ENCODE data around the gene TOX2. TPM values are rescaled to one million over a fixed set of nuclear protein-coding genes. Genes with fewer than 3 reads are reported as not detected.

The TOX2 gene
- total and polyA plus RNA-seq, 4 experiments from 2014 or later = 0.22 to 1.1 (median 0.49) TPM

DNA sequence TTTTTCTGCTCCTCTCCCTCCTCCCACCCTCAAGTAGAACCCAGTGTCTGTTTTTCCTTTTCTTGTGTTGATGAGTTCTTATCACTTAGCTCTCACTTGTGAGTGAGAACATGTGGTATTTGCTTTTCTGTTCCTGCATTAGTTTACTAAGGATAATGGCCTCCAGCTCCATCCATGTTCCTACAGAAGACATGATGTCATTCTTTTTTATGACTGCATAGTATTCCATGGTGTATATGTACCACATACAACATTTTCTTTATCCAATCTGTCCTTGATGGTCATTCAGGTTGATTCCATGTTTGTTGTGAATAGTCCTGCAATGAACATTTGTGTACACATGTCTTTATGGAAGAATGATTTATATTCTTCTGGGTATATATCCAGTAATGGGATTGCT is 81.0 kb downstream of the TOX2 start:
- Mint-ChIP-seq H3K36me3 (no peaks in the 10 kb centered on the region), H3K27ac (no peak overlapping the region), H3K4me1 (peaks cover 0 to 6% (median 3%) of the 10 kb centered on the region in 4 donors), H3K9me3 (peaks cover 0 to 4% (median 0%) of the 10 kb centered on the region in 8 donors), H3K27me3 (peaks cover 0 to 2% of the 10 kb centered on the region in 2 donors), H3K4me3 (no peak overlapping the region)
- Histone ChIP-seq H3K9me3 (ENCODE audit: control insufficient read depth in 1 of 2, low read length in 2 of 2) (no peaks in the 10 kb centered on the region), H3K4me1 (ENCODE audit: insufficient read depth, low read length) (no peaks in the 10 kb centered on the region), H3K27ac (ENCODE audit: low read depth, low read length) (no peak overlapping the region), H3K36me3 (ENCODE audit: insufficient read depth, low read length) (no peaks in the 10 kb centered on the region), H3K27me3 (ENCODE audit: insufficient read depth, low read length) (no peaks in the 10 kb centered on the region), H3K4me3 (ENCODE audit: low read length in 2 of 2) (no peak overlapping the region)
- intact Hi-C loops (cut with micrococcal nuclease) = no loop called here
- ChIA-PET POLR2A (ENCODE audit: partially characterized antibody) (no interaction called here), CTCF (ENCODE audit: partially characterized antibody) (interaction anchor here (1.3 kb wide), 1 partner anchor 17 kb away, joined by 3 read pairs; no protein-coding TSS in a partner anchor)
- DNase-seq = no peak

DNA sequence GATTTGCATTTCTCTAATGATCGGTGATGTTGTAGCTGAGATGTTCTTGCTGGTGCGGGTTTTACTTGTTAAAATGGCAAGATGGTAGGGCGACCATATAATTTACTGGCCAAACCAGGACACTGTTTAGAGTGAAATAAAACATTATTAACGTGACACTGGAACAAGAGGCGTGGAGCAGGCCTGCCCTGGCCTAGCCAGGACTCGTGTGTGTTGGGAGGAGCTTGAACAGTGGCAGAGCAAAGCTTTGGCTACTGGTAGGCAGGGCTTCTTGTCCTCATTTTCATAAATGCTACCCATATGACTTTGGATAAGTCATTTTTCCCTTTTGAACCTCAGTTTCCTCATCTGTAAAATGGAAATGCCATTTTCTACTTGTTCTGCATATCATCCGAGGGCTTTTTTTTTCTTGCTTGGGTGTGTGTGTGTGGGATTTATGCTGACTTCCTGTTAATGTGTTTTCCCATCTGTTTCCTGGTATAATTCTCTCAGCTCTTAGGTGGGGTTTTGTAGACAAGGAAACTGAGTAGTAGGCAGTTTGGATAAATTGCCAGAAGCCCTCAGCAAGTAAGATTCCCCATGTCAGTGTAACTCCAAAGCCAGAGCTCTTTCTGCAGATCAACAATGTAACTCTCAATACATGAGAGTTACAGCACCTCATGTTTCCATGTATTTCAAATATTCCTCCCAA is 81.7 kb downstream of the TOX2 start:
- H3K27me3 ChIP-seq (ENCODE audit: insufficient read depth, low read length) = no peaks in the 10 kb centered on the region
- peaks cover 0 to 2% of the 10 kb centered on the region in 2 donors for H3K27me3 Mint-ChIP-seq
- DNase-seq = no peak
- no peaks in the 10 kb centered on the region for H3K36me3 ChIP-seq (ENCODE audit: insufficient read depth, low read length)
- peaks cover 0 to 4% (median 0%) of the 10 kb centered on the region in 8 donors for H3K9me3 Mint-ChIP-seq
- H3K27ac Mint-ChIP-seq = no peak overlapping the region
- no peaks in the 10 kb centered on the region for H3K36me3 Mint-ChIP-seq
- H3K4me1 Mint-ChIP-seq = peaks cover 0 to 6% (median 3%) of the 10 kb centered on the region in 4 donors
- ChIA-PET POLR2A (ENCODE audit: partially characterized antibody) (no interaction called here), CTCF (ENCODE audit: partially characterized antibody) (interaction anchor here (0.6 to 1.3 kb wide), 2 partner anchors 17 to 18 kb away, joined by 3 read pairs; no protein-coding TSS in a partner anchor)
- H3K4me3 Mint-ChIP-seq = no peak overlapping the region
- intact Hi-C loops (cut with micrococcal nuclease) = no loop called here
- no peaks in the 10 kb centered on the region for H3K4me1 ChIP-seq (ENCODE audit: insufficient read depth, low read length)
- H3K4me3 ChIP-seq (ENCODE audit: low read length in 2 of 2) = no peak overlapping the region
- H3K9me3 ChIP-seq (ENCODE audit: control insufficient read depth in 1 of 2, low read length in 2 of 2) = no peaks in the 10 kb centered on the region
- no peak overlapping the region for H3K27ac ChIP-seq (ENCODE audit: low read depth, low read length)

DNA sequence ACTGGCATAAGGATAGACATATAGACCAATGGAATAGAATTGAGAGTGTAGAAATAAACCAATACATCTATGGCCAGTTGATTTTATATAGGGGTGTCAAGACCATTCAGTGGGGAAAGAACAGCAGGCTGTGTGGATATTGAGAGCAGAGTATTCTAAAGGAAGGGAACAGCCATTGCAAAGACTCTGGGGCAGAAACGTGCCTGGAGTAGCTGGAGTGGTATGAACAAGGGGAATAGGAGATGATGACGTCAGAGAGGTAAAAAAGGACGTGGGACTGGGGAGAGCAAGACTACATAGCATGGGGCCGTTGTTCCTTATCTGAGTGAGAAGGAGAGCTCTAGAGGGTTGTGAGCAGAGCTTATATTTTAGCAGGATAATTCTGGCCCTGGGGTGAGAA is 85.2 kb downstream of the TOX2 start:
- ChIA-PET POLR2A (ENCODE audit: partially characterized antibody) (no interaction called here), CTCF (ENCODE audit: partially characterized antibody) (interaction anchor here (0.6 kb wide), 1 partner anchor 71 kb away, joined by 3 read pairs; no protein-coding TSS in a partner anchor)
- Mint-ChIP-seq H3K4me3 (no peak overlapping the region), H3K9me3 (peaks cover 0 to 7% (median 0%) of the 10 kb centered on the region in 8 donors), H3K4me1 (peaks cover 0 to 12% (median 4%) of the 10 kb centered on the region in 4 donors), H3K27ac (no peak overlapping the region), H3K36me3 (no peaks in the 10 kb centered on the region), H3K27me3 (peaks cover 12 to 18% of the 10 kb centered on the region in 2 donors)
- H3K4me1 ChIP-seq (ENCODE audit: insufficient read depth, low read length) = no peaks in the 10 kb centered on the region
- intact Hi-C loops (cut with micrococcal nuclease) = no loop called here
- no peaks in the 10 kb centered on the region for H3K27me3 ChIP-seq (ENCODE audit: insufficient read depth, low read length)
- H3K36me3 ChIP-seq (ENCODE audit: insufficient read depth, low read length) = no peaks in the 10 kb centered on the region
- no peak for DNase-seq
- H3K4me3 ChIP-seq (ENCODE audit: low read length in 2 of 2) = no peak overlapping the region
- H3K27ac ChIP-seq (ENCODE audit: low read depth, low read length) = no peak overlapping the region
- H3K9me3 ChIP-seq (ENCODE audit: control insufficient read depth in 1 of 2, low read length in 2 of 2) = no peaks in the 10 kb centered on the region

DNA sequence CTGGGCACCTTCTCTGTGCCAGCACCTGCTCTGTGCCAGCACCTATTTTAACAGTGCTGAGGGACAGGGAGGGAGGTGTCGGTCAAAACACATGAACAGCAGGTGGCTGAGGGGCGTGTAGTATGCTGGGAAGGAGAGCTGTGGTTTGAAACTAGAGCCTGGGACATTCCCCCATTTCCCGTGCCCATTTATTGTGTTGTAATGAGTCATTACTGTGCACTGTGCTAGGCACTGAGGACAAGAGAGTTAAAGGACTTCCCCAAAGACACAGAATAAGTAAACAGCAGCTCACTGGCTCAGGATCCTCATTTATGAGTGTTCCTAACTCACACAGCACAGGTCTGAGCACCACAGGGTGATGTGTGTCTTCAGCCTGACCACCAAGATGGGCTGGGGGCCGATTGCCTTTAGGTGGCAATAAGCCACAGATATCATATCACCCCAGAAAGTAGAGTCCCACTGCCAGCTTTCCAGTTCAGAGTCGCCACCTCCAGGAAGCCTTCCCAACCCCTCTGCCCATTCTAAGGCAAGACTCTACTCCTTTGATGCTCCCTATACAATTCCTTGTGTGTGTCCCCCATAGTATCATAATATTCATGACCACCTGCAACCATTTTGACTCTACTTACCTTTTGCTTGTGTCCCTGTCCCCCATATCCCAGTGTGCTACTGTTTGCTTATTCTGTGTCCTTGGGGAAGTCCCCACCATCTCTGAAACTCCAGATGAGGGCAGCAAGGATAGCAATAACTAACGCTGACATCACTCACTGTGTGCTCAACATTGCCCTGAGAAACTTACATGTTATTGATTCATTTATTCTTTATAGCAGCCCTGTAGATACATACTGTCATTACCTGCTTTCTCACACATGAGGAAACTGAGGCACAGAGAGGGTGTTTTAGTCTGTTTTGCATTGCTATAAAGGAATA is 87.3 kb downstream of the TOX2 start:
- ChIA-PET POLR2A (ENCODE audit: partially characterized antibody) (no interaction called here), CTCF (ENCODE audit: partially characterized antibody) (no interaction called here)
- no peaks in the 10 kb centered on the region for H3K4me1 ChIP-seq (ENCODE audit: insufficient read depth, low read length)
- no peaks in the 10 kb centered on the region for H3K36me3 ChIP-seq (ENCODE audit: insufficient read depth, low read length)
- no peak overlapping the region for H3K27ac Mint-ChIP-seq
- no peak overlapping the region for H3K4me3 ChIP-seq (ENCODE audit: low read length in 2 of 2)
- no peak for DNase-seq
- H3K27me3 ChIP-seq (ENCODE audit: insufficient read depth, low read length) = no peaks in the 10 kb centered on the region
- intact Hi-C loops (cut with micrococcal nuclease) = no loop called here
- H3K9me3 Mint-ChIP-seq = peaks cover 0 to 4% (median 0%) of the 10 kb centered on the region in 8 donors
- H3K36me3 Mint-ChIP-seq = no peaks in the 10 kb centered on the region
- H3K4me1 Mint-ChIP-seq = peaks cover 0 to 11% (median 4%) of the 10 kb centered on the region in 4 donors
- H3K27me3 Mint-ChIP-seq = peaks cover 12 to 16% of the 10 kb centered on the region in 2 donors
- no peak overlapping the region for H3K27ac ChIP-seq (ENCODE audit: low read depth, low read length)
- H3K4me3 Mint-ChIP-seq = no peak overlapping the region
- H3K9me3 ChIP-seq (ENCODE audit: control insufficient read depth in 1 of 2, low read length in 2 of 2) = no peaks in the 10 kb centered on the region

DNA sequence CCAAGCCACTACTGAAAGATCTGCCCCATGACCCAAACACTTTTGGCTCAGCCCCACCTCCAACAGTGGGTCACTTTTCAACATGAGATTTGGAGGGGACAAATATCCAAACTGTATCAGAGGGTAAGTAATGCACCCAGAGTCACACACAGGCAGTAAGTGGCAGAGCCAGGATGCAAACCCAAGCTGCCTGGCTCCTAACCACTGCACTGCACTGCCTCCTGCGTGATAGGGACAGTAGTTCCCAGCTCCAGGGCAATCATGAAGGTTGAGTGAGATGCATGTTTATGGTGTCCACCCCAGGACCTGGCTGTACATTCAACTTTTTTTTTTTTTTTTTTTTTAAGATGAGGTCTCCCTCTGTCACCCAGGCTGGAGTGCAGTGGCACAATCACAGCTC is 88.2 kb downstream of the TOX2 start:
- H3K27me3 Mint-ChIP-seq = peaks cover 12 to 16% of the 10 kb centered on the region in 2 donors
- no peaks in the 10 kb centered on the region for H3K36me3 ChIP-seq (ENCODE audit: insufficient read depth, low read length)
- ChIA-PET POLR2A (ENCODE audit: partially characterized antibody) (interaction anchor here (0.7 kb wide), 1 partner anchor 48 kb away, joined by 3 read pairs; no protein-coding TSS in a partner anchor), CTCF (ENCODE audit: partially characterized antibody) (no interaction called here)
- H3K27ac Mint-ChIP-seq = no peak overlapping the region
- H3K27me3 ChIP-seq (ENCODE audit: insufficient read depth, low read length) = no peaks in the 10 kb centered on the region
- peaks cover 0 to 4% (median 0%) of the 10 kb centered on the region in 8 donors for H3K9me3 Mint-ChIP-seq
- peaks cover 0 to 11% (median 3%) of the 10 kb centered on the region in 4 donors for H3K4me1 Mint-ChIP-seq
- intact Hi-C loops (cut with micrococcal nuclease) = no loop called here
- H3K27ac ChIP-seq (ENCODE audit: low read depth, low read length) = no peak overlapping the region
- H3K4me3 ChIP-seq (ENCODE audit: low read length in 2 of 2) = no peak overlapping the region
- no peak overlapping the region for H3K4me3 Mint-ChIP-seq
- no peaks in the 10 kb centered on the region for H3K36me3 Mint-ChIP-seq
- H3K4me1 ChIP-seq (ENCODE audit: insufficient read depth, low read length) = no peaks in the 10 kb centered on the region
- DNase-seq = no peak
- H3K9me3 ChIP-seq (ENCODE audit: control insufficient read depth in 1 of 2, low read length in 2 of 2) = no peaks in the 10 kb centered on the region

DNA sequence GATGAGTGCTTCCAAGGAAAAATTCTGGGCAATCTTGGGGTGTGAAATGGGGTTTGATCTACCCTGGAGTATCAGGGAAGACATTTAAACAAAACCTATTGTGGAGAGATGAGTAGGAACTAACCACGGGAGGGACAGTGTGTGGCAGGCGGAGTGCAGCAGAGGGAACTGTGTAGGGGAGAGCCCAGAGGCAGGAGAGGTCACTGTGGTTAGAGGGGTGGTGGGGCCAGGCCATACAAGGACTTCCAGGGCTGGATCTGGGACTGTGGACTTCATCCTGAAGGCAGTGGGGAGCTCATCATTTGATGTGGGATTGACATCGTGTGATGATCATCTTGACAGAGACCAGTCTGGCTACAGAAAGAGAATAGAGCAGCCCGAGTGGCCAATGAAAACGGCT is 89.0 kb downstream of the TOX2 start:
- no peaks in the 10 kb centered on the region for H3K4me1 ChIP-seq (ENCODE audit: insufficient read depth, low read length)
- Mint-ChIP-seq H3K4me3 (no peak overlapping the region), H3K36me3 (no peaks in the 10 kb centered on the region), H3K9me3 (peaks cover 0 to 4% (median 0%) of the 10 kb centered on the region in 8 donors), H3K27ac (peak overlapping the region in 1 of 7 donors; percentile 59), H3K27me3 (peaks cover 12 to 16% of the 10 kb centered on the region in 2 donors), H3K4me1 (peaks cover 0 to 11% (median 3%) of the 10 kb centered on the region in 4 donors)
- no peak overlapping the region for H3K27ac ChIP-seq (ENCODE audit: low read depth, low read length)
- no peak overlapping the region for H3K4me3 ChIP-seq (ENCODE audit: low read length in 2 of 2)
- POLR2A ChIA-PET (ENCODE audit: partially characterized antibody) = interaction anchor here (0.7 kb wide), 1 partner anchor 47 kb away, joined by 3 read pairs; no protein-coding TSS in a partner anchor
- H3K9me3 ChIP-seq (ENCODE audit: control insufficient read depth in 1 of 2, low read length in 2 of 2) = no peaks in the 10 kb centered on the region
- CTCF ChIA-PET (ENCODE audit: partially characterized antibody) = no interaction called here
- DNase-seq = no peak
- no peaks in the 10 kb centered on the region for H3K36me3 ChIP-seq (ENCODE audit: insufficient read depth, low read length)
- intact Hi-C loops (cut with micrococcal nuclease) = no loop called here
- H3K27me3 ChIP-seq (ENCODE audit: insufficient read depth, low read length) = no peaks in the 10 kb centered on the region

DNA sequence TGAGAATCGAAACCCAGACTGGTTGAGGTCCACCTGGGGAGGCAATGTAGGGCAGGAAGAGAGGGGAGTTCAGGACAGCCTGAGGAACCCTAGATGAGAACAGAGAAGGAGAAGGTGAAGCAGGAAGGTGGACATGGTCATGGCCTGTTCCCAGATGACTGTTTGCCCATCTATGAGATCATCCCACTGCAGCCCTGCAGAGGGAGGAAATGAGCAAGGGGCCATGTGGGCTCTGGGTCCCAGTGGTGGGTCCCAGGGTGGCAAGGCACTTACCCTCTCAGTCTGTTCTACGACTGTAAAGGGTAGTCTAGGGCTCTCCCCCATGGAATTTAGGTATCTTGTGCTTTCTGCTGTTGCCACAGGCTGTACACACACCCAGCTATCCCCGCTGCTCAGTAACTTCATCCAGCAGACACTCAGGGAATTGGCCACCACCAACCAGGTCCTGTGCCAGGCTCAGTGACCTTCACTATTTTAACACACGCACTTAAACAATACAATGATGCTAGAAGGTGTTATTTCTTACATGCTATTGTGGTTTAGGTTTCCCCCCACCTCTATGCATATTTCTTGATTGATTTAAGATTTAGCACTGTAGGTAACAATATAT is 89.8 kb downstream of the TOX2 start:
- H3K36me3 Mint-ChIP-seq = no peaks in the 10 kb centered on the region
- DNase-seq = no peak
- no peak overlapping the region for H3K27ac Mint-ChIP-seq
- Histone ChIP-seq H3K9me3 (ENCODE audit: control insufficient read depth in 1 of 2, low read length in 2 of 2) (no peaks in the 10 kb centered on the region), H3K4me3 (ENCODE audit: low read length in 2 of 2) (no peak overlapping the region), H3K27me3 (ENCODE audit: insufficient read depth, low read length) (no peaks in the 10 kb centered on the region), H3K36me3 (ENCODE audit: insufficient read depth, low read length) (no peaks in the 10 kb centered on the region), H3K27ac (ENCODE audit: low read depth, low read length) (no peak overlapping the region), H3K4me1 (ENCODE audit: insufficient read depth, low read length) (no peaks in the 10 kb centered on the region)
- CTCF ChIA-PET (ENCODE audit: partially characterized antibody) = no interaction called here
- no peak overlapping the region for H3K4me3 Mint-ChIP-seq
- intact Hi-C loops (cut with micrococcal nuclease) = no loop called here
- H3K9me3 Mint-ChIP-seq = peaks cover 0 to 4% (median 0%) of the 10 kb centered on the region in 8 donors
- H3K4me1 Mint-ChIP-seq = peaks cover 0 to 11% (median 3%) of the 10 kb centered on the region in 4 donors
- peaks cover 12 to 16% of the 10 kb centered on the region in 2 donors for H3K27me3 Mint-ChIP-seq
- POLR2A ChIA-PET (ENCODE audit: partially characterized antibody) = no interaction called here
